ENCODE measurements around the gene TULP4. TPM values are rescaled to one million over a fixed set of nuclear protein-coding genes. Genes with fewer than 3 reads are reported as not detected.

Gene TULP4
- polyA plus RNA-seq, 1 donor (not counting 4 experiments of a cell fraction or from before 2014, with no cell fraction given), result 13.1 TPM

DNA sequence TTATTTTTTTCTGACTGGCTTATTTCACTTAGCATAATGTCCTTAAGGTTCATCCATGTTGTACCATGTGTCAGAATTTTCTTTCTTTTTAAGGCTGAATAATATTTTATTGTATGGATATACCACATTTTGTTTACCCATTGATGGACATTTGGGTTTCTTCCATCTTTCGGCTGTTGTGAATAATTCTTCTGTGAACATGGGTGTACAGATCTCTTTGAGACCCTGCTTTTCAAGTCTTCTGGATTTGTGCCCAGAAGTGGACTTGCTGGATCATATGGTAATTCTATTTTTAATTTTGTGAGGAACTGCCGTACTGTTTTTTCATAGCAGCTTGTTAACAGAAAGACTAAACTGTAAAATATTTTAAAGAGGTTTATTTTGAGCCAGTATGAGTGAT is 153.0 kb downstream of the TULP4 start:
- TF ChIP-seq EZH2 (IDR thresholded peaks at IDR 0.05; ENCODE audit: low read length), result no peak
- TF ChIP-seq, protein P1, sequence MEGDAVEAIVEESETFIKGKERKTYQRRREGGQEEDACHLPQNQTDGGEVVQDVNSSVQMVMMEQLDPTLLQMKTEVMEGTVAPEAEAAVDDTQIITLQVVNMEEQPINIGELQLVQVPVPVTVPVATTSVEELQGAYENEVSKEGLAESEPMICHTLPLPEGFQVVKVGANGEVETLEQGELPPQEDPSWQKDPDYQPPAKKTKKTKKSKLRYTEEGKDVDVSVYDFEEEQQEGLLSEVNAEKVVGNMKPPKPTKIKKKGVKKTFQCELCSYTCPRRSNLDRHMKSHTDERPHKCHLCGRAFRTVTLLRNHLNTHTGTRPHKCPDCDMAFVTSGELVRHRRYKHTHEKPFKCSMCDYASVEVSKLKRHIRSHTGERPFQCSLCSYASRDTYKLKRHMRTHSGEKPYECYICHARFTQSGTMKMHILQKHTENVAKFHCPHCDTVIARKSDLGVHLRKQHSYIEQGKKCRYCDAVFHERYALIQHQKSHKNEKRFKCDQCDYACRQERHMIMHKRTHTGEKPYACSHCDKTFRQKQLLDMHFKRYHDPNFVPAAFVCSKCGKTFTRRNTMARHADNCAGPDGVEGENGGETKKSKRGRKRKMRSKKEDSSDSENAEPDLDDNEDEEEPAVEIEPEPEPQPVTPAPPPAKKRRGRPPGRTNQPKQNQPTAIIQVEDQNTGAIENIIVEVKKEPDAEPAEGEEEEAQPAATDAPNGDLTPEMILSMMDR (optimal IDR thresholded peaks at IDR 0.05 in 1 of 3, IDR thresholded peaks at IDR 0.05 in 1 of 3, conservative IDR thresholded peaks at IDR 0.05 in 1 of 3; ENCODE audit: extremely low read depth in 1 of 3, insufficient read depth in 2 of 3, low read length in 3 of 3), result no peak
- H3K27ac ChIP-seq (ENCODE audit: control insufficient read depth, insufficient read depth, low read length), result no peak overlapping the region
- dilution Hi-C loops (cut with MboI; ENCODE audit: extremely low pct_ligation_motif_present, low sequenced_read_pairs), result no loop called here
- no peaks in the 10 kb centered on the region for H3K27me3 ChIP-seq (ENCODE audit: control insufficient read depth, extremely low read depth, insufficient read depth, low read length)
- H4K20me1 ChIP-seq (ENCODE audit: control insufficient read depth, extremely low read depth, insufficient read depth, low read length), result no peaks in the 10 kb centered on the region
- no peak for DNase-seq (ENCODE audit: low read depth, low spot score)
- no peaks in the 10 kb centered on the region for H3K9me1 ChIP-seq (ENCODE audit: control insufficient read depth, extremely low read depth, insufficient read depth, low read length)
- no peaks in the 10 kb centered on the region for H3K79me2 ChIP-seq (ENCODE audit: control insufficient read depth, insufficient read depth, low read length)
- peaks cover 12 to 15% of the 10 kb centered on the region in 2 experiments for H3K36me3 ChIP-seq (ENCODE audit: control insufficient read depth in 2 of 2, extremely low read depth in 1 of 2, insufficient read depth in 2 of 2, low read length in 2 of 2)
- H2AFZ ChIP-seq (ENCODE audit: control insufficient read depth, low read length), result no peak overlapping the region
- no peak overlapping the region for H3K4me2 ChIP-seq (ENCODE audit: control insufficient read depth, extremely low read depth, insufficient read depth, low read depth, low read length)
- no peak overlapping the region for H3K9ac ChIP-seq (ENCODE audit: control insufficient read depth, extremely low read depth, insufficient read depth, low read length)
- no peaks in the 10 kb centered on the region for H3K9me3 ChIP-seq (ENCODE audit: control insufficient read depth, low read depth, low read length)
- H3K4me1 ChIP-seq (ENCODE audit: control insufficient read depth, extremely low read depth, insufficient read depth, low read length), result peaks cover 6% of the 10 kb centered on the region
- no peak for FAIRE-seq
- H3K4me3 ChIP-seq (ENCODE audit: control insufficient read depth in 2 of 3, extremely low read depth in 1 of 3, insufficient read depth in 2 of 3, low read depth in 1 of 3, low read length in 3 of 3), result no peak overlapping the region

- Histone ChIP-seq H3K79me2 (ENCODE audit: control insufficient read depth, insufficient read depth, low read length) (no peaks in the 10 kb centered on the region), H3K4me1 (ENCODE audit: control insufficient read depth, extremely low read depth, insufficient read depth, low read length) (peaks cover 3% of the 10 kb centered on the region), H3K9me1 (ENCODE audit: control insufficient read depth, extremely low read depth, insufficient read depth, low read length) (no peaks in the 10 kb centered on the region), H4K20me1 (ENCODE audit: control insufficient read depth, extremely low read depth, insufficient read depth, low read length) (no peaks in the 10 kb centered on the region), H3K27ac (ENCODE audit: control insufficient read depth, insufficient read depth, low read length) (no peak overlapping the region), H3K36me3 (ENCODE audit: control insufficient read depth in 2 of 2, extremely low read depth in 1 of 2, insufficient read depth in 2 of 2, low read length in 2 of 2) (peaks cover 12 to 15% of the 10 kb centered on the region in 2 experiments), H3K4me3 (ENCODE audit: control insufficient read depth in 2 of 3, extremely low read depth in 1 of 3, insufficient read depth in 2 of 3, low read depth in 1 of 3, low read length in 3 of 3) (no peak overlapping the region), H3K4me2 (ENCODE audit: control insufficient read depth, extremely low read depth, insufficient read depth, low read depth, low read length) (no peak overlapping the region), H3K27me3 (ENCODE audit: control insufficient read depth, extremely low read depth, insufficient read depth, low read length) (no peaks in the 10 kb centered on the region), H3K9ac (ENCODE audit: control insufficient read depth, extremely low read depth, insufficient read depth, low read length) (no peak overlapping the region), H3K9me3 (ENCODE audit: control insufficient read depth, low read depth, low read length) (no peaks in the 10 kb centered on the region), H2AFZ (ENCODE audit: control insufficient read depth, low read length) (no peak overlapping the region)
- no peak for TF ChIP-seq EZH2 (IDR thresholded peaks at IDR 0.05; ENCODE audit: low read length)
- TF ChIP-seq, protein P1 (optimal IDR thresholded peaks at IDR 0.05 in 1 of 3, IDR thresholded peaks at IDR 0.05 in 1 of 3, conservative IDR thresholded peaks at IDR 0.05 in 1 of 3; ENCODE audit: extremely low read depth in 1 of 3, insufficient read depth in 2 of 3, low read length in 3 of 3), result no peak
- no peak for FAIRE-seq
- DNase-seq (ENCODE audit: low read depth, low spot score), result no peak
- dilution Hi-C loops (cut with MboI; ENCODE audit: extremely low pct_ligation_motif_present, low sequenced_read_pairs), result no loop called here
These were observed 153.5 kb downstream of the TULP4 start for GRCh38 chr6:158465747-158466146.

Data from keratinocyte (primary cell).